ENCODE data around the gene FILIP1. TPM values are rescaled to one million over a fixed set of nuclear protein-coding genes. Genes with fewer than 3 reads are reported as not detected.

The FILIP1 gene
- total and polyA plus RNA-seq, 2 of the 4 experiments (the other 2 are of a cell fraction), result under 0.01 to 0.03 TPM

- no peaks in the 10 kb centered on the region for H4K20me1 ChIP-seq (ENCODE audit: insufficient read depth, low read length)
- DNase-seq, result peak; percentile 15
- no TSS peak for BruUV-seq (replicated peaks)
Measured at GRCh38 chr6:75532521-75532920, 38.9 kb upstream of the FILIP1 start.

More at GRCh38 chr6:75532521-75532920, 38.9 kb upstream of the FILIP1 start:
- H3K4me1 ChIP-seq (ENCODE audit: control insufficient read depth, insufficient read depth, low read length), result peaks cover 6% of the 10 kb centered on the region
- in situ Hi-C loops (cut with MboI; ENCODE audit: low sequenced_read_pairs) (loop anchor here (5.0 to 10.0 kb wide), 2 partner anchors 235 to 268 kb away; no protein-coding TSS in a partner anchor), intact Hi-C loops (cut with micrococcal nuclease) (no loop called here), dilution Hi-C loops (cut with HindIII; ENCODE audit: low sequenced_read_pairs, unreplicated experiment) (no loop called here)
- H2BK5ac ChIP-seq (ENCODE audit: low read depth, low read length, poor library complexity, severe bottlenecking), result no peak overlapping the region
- H4K8ac ChIP-seq (ENCODE audit: low read depth in 2 of 2, low read length in 2 of 2), result no peak overlapping the region
- POLR2A ChIA-PET (ENCODE audit: unreplicated experiment), result no interaction called here
- no peak overlapping the region for H2BK120ac ChIP-seq (ENCODE audit: low read depth, low read length)
- H3K79me1 ChIP-seq (ENCODE audit: low read depth in 1 of 2, low read length in 2 of 2), result no peaks in the 10 kb centered on the region
- no peak overlapping the region for H3K9ac ChIP-seq (ENCODE audit: low read depth, low read length)
- H2BK20ac ChIP-seq (ENCODE audit: low read depth, low read length), result no peak overlapping the region
- no peak overlapping the region for H3K4me2 ChIP-seq (ENCODE audit: low read depth, low read length)
- no peak overlapping the region for H4K5ac ChIP-seq (ENCODE audit: low read depth, low read length)
- H3K18ac ChIP-seq (ENCODE audit: low read depth, low read length), result no peak overlapping the region
- H3K27ac ChIP-seq (ENCODE audit: insufficient read depth, low read length), result no peak overlapping the region
- H3K36me3 ChIP-seq (ENCODE audit: control insufficient read depth, insufficient read depth, low read length), result no peaks in the 10 kb centered on the region
- H2AFZ ChIP-seq (replicated peaks; ENCODE audit: low read length, poor library complexity), result no peak overlapping the region
- H2AK9ac ChIP-seq (replicated peaks; ENCODE audit: low read depth, low read length, poor library complexity), result no peak overlapping the region
- no peak overlapping the region for H2AK5ac ChIP-seq (ENCODE audit: low read depth, low read length)
- no peaks in the 10 kb centered on the region for H3K9me1 ChIP-seq (ENCODE audit: insufficient read depth, low read length)
- H3K27me3 ChIP-seq (ENCODE audit: control insufficient read depth, insufficient read depth, low read length), result no peaks in the 10 kb centered on the region; the same call in 1 of the 2 replicates
- WGBS, 2 experiments (ENCODE audit: extremely low coverage in 2 of 2, insufficient read length in 1 of 2), result no CpG with 5 or more reads among the region's 1 CpG
- no peak overlapping the region for H4K91ac ChIP-seq (ENCODE audit: insufficient read depth, low read depth, low read length)
- no peak overlapping the region for H3K4me3 ChIP-seq (ENCODE audit: insufficient read depth, low read depth, low read length)
- no peak overlapping the region for H3K56ac ChIP-seq (ENCODE audit: extremely low read depth, insufficient read depth, low read length)
- no peaks in the 10 kb centered on the region for H3K9me3 ChIP-seq (ENCODE audit: control insufficient read depth, insufficient read depth, low read length)
- ATAC-seq (ENCODE audit: low read depth), result no peak; the same call in 1 of the 2 replicates
- no peak overlapping the region for H3K14ac ChIP-seq (replicated peaks; ENCODE audit: low read depth, low read length)
- no peak overlapping the region for H2BK15ac ChIP-seq (ENCODE audit: low read depth, low read length)
- no peak overlapping the region for H3K4ac ChIP-seq (ENCODE audit: low read depth, low read length)
- TF ChIP-seq SMC3 (IDR thresholded peaks at IDR 0.05; ENCODE audit: low read depth, low read length), result no peak
- no peak for TF ChIP-seq POLR2A (IDR thresholded peaks at IDR 0.05; ENCODE audit: low read depth, low read length)
- TF ChIP-seq NFE2L2 (IDR thresholded peaks at IDR 0.05; ENCODE audit: low read depth, low read length), result no peak
- TF ChIP-seq CEBPB (IDR thresholded peaks at IDR 0.05; ENCODE audit: low read depth, low read length), result no peak
- TF ChIP-seq RFX5 (IDR thresholded peaks at IDR 0.05; ENCODE audit: low read depth, low read length), result no peak
- TF ChIP-seq BHLHE40 (IDR thresholded peaks at IDR 0.05; ENCODE audit: low read depth, low read length), result no peak
- CTCF ChIA-PET, result no interaction called here
- H3K23ac ChIP-seq (ENCODE audit: low read depth, low read length), result no peak overlapping the region

Data from IMR-90 (cell line).